Loucy (cell line): ENCODE data around the gene ADAMTS12.

ENCODE experiments used
- CTCF ChIP-seq: fragments of 200-600 bp; sonication (generic); conservative IDR thresholded peaks from 2 replicates; pipeline ENCODE4 v1.5.1; 2014; ENCODE audit warnings: mild to moderate bottlenecking, antibody characterized with exemption, low read length
- EZH2phosphoT487 ChIP-seq: fragments of 200-600 bp; IDR thresholded peaks from 2 replicates; pipeline ENCODE4 v1.6.1; 2018; ENCODE audit warnings: antibody characterized with exemption, mild to moderate bottlenecking, moderate library complexity, borderline replicate concordance

GRCh38 chr5:33829430-33829829 lies 62.4 kb downstream of the ADAMTS12 start:
- no peak for TF ChIP-seq CTCF
- TF ChIP-seq EZH2phosphoT487 = no peak
